ENCODE measurements around the gene GRID1.
A peak's percentile ranks its signal among the peaks of the same experiment; 100 is the strongest.

GRID1 gene

GRCh38 chr10:85642421-85643170 lies 724.0 kb downstream of the GRID1 start:
- H3K4me3 ChIP-seq (replicated peaks; ENCODE audit: low read depth, low read length): no peak overlapping the region
- TF ChIP-seq CTCF (IDR thresholded peaks at IDR 0.05; ENCODE audit: low read length, missing control alignments): no peak
- DNase-seq (ENCODE audit: low read depth): peak; percentile 30

- no peak overlapping the region for H3K4me3 ChIP-seq (replicated peaks; ENCODE audit: low read depth, low read length)
- peak; percentile 21 for DNase-seq (ENCODE audit: low read depth)
- TF ChIP-seq CTCF (IDR thresholded peaks at IDR 0.05; ENCODE audit: low read length, missing control alignments): no peak
Measured at GRCh38 chr10:85642082-85642420, 724.5 kb downstream of the GRID1 start.

GRCh38 chr10:85641479-85642009 lies 725.1 kb downstream of the GRID1 start:
- TF ChIP-seq CTCF (IDR thresholded peaks at IDR 0.05; ENCODE audit: low read length, missing control alignments): no peak
- H3K4me3 ChIP-seq (replicated peaks; ENCODE audit: low read depth, low read length): no peak overlapping the region
- DNase-seq (ENCODE audit: low read depth): no peak

GRCh38 chr10:85638797-85639196 lies 727.8 kb downstream of the GRID1 start:
- no peak for DNase-seq (ENCODE audit: low read depth)
- no peak overlapping the region for H3K4me3 ChIP-seq (replicated peaks; ENCODE audit: low read depth, low read length)
- TF ChIP-seq CTCF (IDR thresholded peaks at IDR 0.05; ENCODE audit: low read length, missing control alignments): no peak

- no peak for DNase-seq (ENCODE audit: low read depth)
- TF ChIP-seq CTCF (IDR thresholded peaks at IDR 0.05; ENCODE audit: low read length, missing control alignments): no peak
- no peak overlapping the region for H3K4me3 ChIP-seq (replicated peaks; ENCODE audit: low read depth, low read length)
Measured at GRCh38 chr10:85635650-85636049, 730.9 kb downstream of the GRID1 start.

GRCh38 chr10:85624511-85624910 lies 742.1 kb downstream of the GRID1 start:
- DNase-seq (ENCODE audit: low read depth): no peak
- H3K4me3 ChIP-seq (replicated peaks; ENCODE audit: low read depth, low read length): no peak overlapping the region
- TF ChIP-seq CTCF (IDR thresholded peaks at IDR 0.05; ENCODE audit: low read length, missing control alignments): no peak

- no peak for DNase-seq (ENCODE audit: low read depth)
- TF ChIP-seq CTCF (IDR thresholded peaks at IDR 0.05; ENCODE audit: low read length, missing control alignments): no peak
- H3K4me3 ChIP-seq (replicated peaks; ENCODE audit: low read depth, low read length): no peak overlapping the region
Measured at GRCh38 chr10:85623758-85624157, 742.8 kb downstream of the GRID1 start.

Data from fibroblast of pulmonary artery (primary cell).